Left ventricle myocardium inferior (tissue), 1 donor: ENCODE results near the gene SF3B4. TPM values are rescaled to one million over a fixed set of nuclear protein-coding genes. Genes with fewer than 3 reads are reported as not detected.

ENCODE experiments used
- DNase-seq: peaks from one replicate; pipeline ENCODE4 v3.0.0-alpha.2; 2020
- H3K27ac ChIP-seq: fragments of 200-600 bp; replicated peaks from 2 replicates; pipeline ENCODE4 v1.8.0; 2021
- H3K27me3 ChIP-seq: fragments of 200-600 bp; 2 replicates; pipeline ENCODE4 v1.8.0; 2021; ENCODE audit warnings: low read depth
- H3K36me3 ChIP-seq: fragments of 200-600 bp; 2 replicates; pipeline ENCODE4 v1.8.0; 2021
- H3K4me1 ChIP-seq: fragments of 200-600 bp; 2 replicates; pipeline ENCODE4 v1.8.0; 2021
- H3K4me3 ChIP-seq: fragments of 200-600 bp; 2 replicates; pipeline ENCODE4 v1.8.0; 2021; ENCODE audit warnings: mild to moderate bottlenecking, moderate library complexity
- H3K9me3 ChIP-seq: fragments of 200-600 bp; replicated peaks from 2 replicates; pipeline ENCODE4 v1.8.0; 2021
- CTCF ChIP-seq: fragments of 200-600 bp; IDR thresholded peaks from 2 replicates; pipeline ENCODE4 v1.8.0; 2021; ENCODE audit warnings: antibody characterized with exemption, mild to moderate bottlenecking, borderline replicate concordance
- intact Hi-C: fragments of 100-400 bp; cut with micrococcal nuclease; formaldehyde crosslinking; loops from one replicate; pipeline ENCODE4 v1.11.0; 2022
- total RNA-seq: library from RNA; stranded (reverse); fragmentation: NEBNext Ultra II Directional; extraction: Animal tissue kit (Norgen Biotek cat#: 25700); gene quantifications from one replicate; pipeline ENCODE4 v1.2.1, GENCODE V29; 2021
- donor health status: DM: no; HTN: yes; CAD: no; lungs with severe emphysema.

The SF3B4 gene
- total RNA-seq, 1 donor from 2014 or later = 25.3 TPM

GRCh38 chr1:149883598-149884247, 43.9 kb downstream of the SF3B4 start:
- H3K27ac ChIP-seq = no peak overlapping the region
- H3K9me3 ChIP-seq = no peaks in the 10 kb centered on the region
- peak overlapping the region; percentile 77 for H3K4me3 ChIP-seq
- no peaks in the 10 kb centered on the region for H3K36me3 ChIP-seq
- no peak for TF ChIP-seq CTCF
- intact Hi-C loops = no loop called here
- H3K27me3 ChIP-seq = no peaks in the 10 kb centered on the region
- peaks cover 45% of the 10 kb centered on the region for H3K4me1 ChIP-seq
- DNase-seq = no peak

- intact Hi-C loops = no loop called here
- H3K9me3 ChIP-seq = no peaks in the 10 kb centered on the region
- no peak for TF ChIP-seq CTCF
- H3K36me3 ChIP-seq = no peaks in the 10 kb centered on the region
- H3K27ac ChIP-seq = no peak overlapping the region
- H3K27me3 ChIP-seq = no peaks in the 10 kb centered on the region
- DNase-seq = no peak
- H3K4me3 ChIP-seq = no peak overlapping the region
- H3K4me1 ChIP-seq = peaks cover 33% of the 10 kb centered on the region
Measured at GRCh38 chr1:149881876-149882275, 45.7 kb downstream of the SF3B4 start.

- Histone ChIP-seq H3K4me1 (peaks cover 14% of the 10 kb centered on the region), H3K9me3 (no peaks in the 10 kb centered on the region), H3K27me3 (no peaks in the 10 kb centered on the region), H3K27ac (no peak overlapping the region), H3K4me3 (no peak overlapping the region), H3K36me3 (no peaks in the 10 kb centered on the region)
- TF ChIP-seq CTCF = no peak
- intact Hi-C loops = no loop called here
- no peak for DNase-seq
Measured at GRCh38 chr1:149879556-149879955, 48.0 kb downstream of the SF3B4 start.

GRCh38 chr1:149877211-149877946, 50.2 kb downstream of the SF3B4 start:
- no peak for TF ChIP-seq CTCF

More at GRCh38 chr1:149877211-149877946, 50.2 kb downstream of the SF3B4 start:
- no peaks in the 10 kb centered on the region for H3K4me1 ChIP-seq
- H3K27me3 ChIP-seq = no peaks in the 10 kb centered on the region
- H3K27ac ChIP-seq = no peak overlapping the region
- H3K36me3 ChIP-seq = no peaks in the 10 kb centered on the region
- no peak overlapping the region for H3K4me3 ChIP-seq
- DNase-seq = no peak
- no peaks in the 10 kb centered on the region for H3K9me3 ChIP-seq
- intact Hi-C loops = no loop called here

Other genes starting within 250 kb of the SF3B4 start
- gene FCGR1A, start 145.1 kb downstream of the SF3B4 start, total RNA-seq = 1.2 TPM
- 19.4 TPM for gene BOLA1, start 28.2 kb downstream of the SF3B4 start, total RNA-seq
- gene SV2A, start 10.0 kb downstream of the SF3B4 start, total RNA-seq = 0.44 TPM
- gene MTMR11, start 9.1 kb upstream of the SF3B4 start, total RNA-seq = 4.9 TPM
- 23.8 TPM for gene OTUD7B, start 82.9 kb upstream of the SF3B4 start, total RNA-seq
- gene VPS45, start 140.0 kb upstream of the SF3B4 start, total RNA-seq = 54.4 TPM
- gene PLEKHO1, start 222.1 kb upstream of the SF3B4 start, total RNA-seq = 49.4 TPM